HG02763 (cell line): ENCODE measurements around the gene DCBLD1.

Source experiments
- ATAC-seq: cut with Tn5 transposase; IDR thresholded peaks from one replicate; pipeline ENCODE4 v1.9.1; 2021; ENCODE audit warnings: mild to moderate bottlenecking, moderate library complexity; ENCODE audit not compliant: unreplicated experiment

Gene DCBLD1

DNA sequence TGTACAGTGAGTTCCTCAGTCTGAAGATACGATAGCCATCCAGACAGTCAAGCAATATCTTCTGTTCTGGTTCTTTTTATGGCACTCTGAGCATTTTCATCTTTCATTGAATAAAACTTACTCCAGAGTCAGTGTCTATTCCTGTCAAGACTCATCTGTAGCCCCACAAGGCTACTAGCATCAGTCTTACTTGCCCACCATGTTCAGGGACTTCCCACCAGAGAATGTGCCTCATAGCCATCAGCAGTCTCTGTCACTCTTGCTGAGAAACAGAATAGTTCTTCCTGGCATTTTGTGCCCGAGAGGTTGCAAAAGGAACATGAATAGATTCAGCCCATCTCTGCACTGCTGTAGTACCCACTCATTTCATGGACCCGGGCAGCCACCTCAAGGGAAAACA lies 12.7 kb upstream of the DCBLD1 start:
- no peak for ATAC-seq

- no peak for ATAC-seq
These were observed 9.8 kb upstream of the DCBLD1 start for GRCh38 chr6:117472667-117473066.

- ATAC-seq, result no peak
These were observed 9.1 kb upstream of the DCBLD1 start for GRCh38 chr6:117473401-117473800.

GRCh38 chr6:117477988-117478852 lies 4.3 kb upstream of the DCBLD1 start:
- peak; percentile 18 for ATAC-seq

GRCh38 chr6:117478853-117479231 lies 3.6 kb upstream of the DCBLD1 start:
- no peak for ATAC-seq

DNA sequence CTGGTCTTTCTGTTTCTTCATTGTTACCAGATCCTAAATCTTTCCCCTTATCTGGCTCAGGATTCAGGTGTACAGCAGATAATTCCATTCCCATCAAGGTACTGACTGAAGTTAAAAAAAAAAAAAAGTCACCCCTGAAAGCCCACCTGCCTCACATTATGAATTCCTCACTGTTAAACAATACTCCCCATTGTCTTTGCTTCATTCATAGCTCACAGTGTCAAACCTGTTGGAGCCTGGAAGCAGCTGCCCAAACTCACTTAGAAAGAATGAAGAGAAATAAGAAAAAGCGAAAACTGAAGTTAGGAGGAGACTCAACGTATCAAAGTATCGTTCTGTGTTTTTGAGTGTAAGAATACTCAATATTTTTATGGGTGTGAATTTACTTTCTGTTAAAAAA lies 1.8 kb upstream of the DCBLD1 start:
- no peak for ATAC-seq

DNA sequence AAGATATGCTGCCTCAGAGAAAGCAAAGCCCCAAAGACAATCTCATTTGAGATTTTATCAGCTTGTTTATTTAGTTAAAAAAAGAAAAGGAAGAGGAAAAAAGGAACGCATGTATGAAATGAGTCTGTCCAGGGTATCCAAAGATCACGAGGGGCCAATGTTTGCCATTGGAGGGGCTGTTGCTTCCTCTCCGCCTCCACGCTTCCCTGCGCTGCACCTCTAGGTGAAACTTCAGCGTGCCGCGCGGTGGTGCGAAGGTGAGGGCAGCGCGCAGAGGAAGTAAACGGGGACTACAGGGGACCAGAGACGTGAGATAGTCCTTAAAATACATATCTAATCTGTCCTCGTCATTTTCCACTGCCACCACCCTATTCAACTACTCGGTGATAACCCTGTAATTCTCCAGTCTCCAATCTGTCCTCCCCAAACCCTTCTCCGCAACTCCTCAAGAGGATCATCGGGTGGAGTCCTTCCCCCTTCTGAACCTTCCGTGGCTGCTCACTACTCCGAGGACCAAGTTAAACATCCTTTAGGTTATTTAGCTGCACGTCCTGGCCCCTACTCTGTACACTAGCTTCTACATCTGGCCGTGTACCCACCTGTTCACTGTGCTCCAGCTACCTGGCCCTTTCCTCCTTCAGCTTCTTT lies 1.1 kb upstream of the DCBLD1 start:
- no peak for ATAC-seq

- ATAC-seq, result no peak
These were observed 591 bp upstream of the DCBLD1 start for GRCh38 chr6:117481926-117482239.

DNA sequence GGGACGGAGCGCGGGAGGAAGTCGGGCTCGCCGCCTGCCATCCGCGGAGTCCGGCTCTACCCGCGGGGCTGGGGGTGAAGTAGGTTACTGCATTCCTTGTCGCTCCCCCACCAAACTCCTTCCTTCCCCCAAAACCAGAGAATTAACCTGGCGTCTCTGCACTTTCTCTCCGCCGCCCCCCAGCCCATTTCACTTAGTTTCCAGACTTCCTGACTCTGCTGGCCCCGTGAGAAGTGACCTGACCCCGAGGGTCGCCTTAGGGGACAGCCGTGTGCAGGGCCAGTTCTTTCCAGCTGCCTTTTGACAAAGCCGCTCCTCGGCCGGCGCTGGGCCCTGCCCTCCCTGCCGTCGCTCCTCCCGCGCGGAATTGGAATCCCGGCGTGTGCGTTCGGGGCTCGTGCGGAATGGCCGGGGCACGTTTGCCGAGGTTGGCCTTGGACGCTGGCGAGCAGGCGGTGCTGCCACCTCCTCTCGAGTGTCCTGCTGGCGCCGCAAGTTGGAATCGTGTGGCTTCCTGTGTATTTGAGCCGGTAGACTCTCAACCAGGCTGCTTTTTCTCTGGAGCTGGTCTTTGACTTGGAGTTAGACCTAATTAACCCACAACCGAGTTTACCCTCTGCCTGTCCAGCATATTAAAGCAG lies 650 bp downstream of the DCBLD1 start:
- no peak for ATAC-seq

GRCh38 chr6:117483645-117484016 lies 1.2 kb downstream of the DCBLD1 start:
- peak; percentile 16 for ATAC-seq

GRCh38 chr6:117484052-117484646 lies 1.7 kb downstream of the DCBLD1 start:
- ATAC-seq, result no peak

DNA sequence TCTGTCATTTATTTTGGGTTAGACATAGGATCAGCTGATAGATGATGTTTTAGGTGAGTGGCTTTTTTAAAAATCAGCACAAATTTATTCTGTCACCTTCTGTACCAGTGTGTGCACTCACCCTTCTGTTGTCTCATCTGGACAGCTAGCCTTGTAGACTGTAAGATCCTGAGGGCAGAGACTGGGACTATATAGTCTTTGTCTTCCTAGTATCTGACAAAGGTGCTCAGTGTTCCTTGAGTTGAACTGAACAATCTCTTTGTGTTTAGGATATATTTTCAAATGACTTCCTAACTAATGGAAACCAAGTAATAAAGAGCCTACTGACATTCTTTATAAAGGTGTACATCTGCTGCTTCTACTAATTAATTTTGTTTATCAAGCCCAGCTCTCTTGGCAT lies 3.0 kb downstream of the DCBLD1 start:
- no peak for ATAC-seq

DNA sequence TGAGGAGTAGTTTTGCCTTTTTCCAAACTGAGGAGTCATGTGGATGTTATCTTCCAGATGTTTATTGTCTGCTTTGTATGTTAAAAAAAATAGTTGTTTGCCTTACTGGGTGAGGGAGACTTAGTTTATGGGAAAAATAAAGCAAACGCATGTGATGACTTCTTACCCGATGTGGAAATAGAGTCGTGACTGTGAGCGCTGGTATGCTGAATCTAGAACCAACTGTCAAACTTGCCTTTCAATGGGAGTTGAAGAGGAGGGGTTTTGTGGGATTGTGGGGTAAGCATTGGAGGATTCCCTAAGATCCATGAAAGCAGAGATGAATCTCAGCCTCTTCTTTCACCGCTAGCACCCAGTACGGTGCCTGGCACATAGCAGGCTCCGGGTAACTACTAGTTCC lies 5.3 kb downstream of the DCBLD1 start:
- ATAC-seq, result no peak

- no peak for ATAC-seq
These were observed 6.5 kb downstream of the DCBLD1 start for GRCh38 chr6:117489003-117489402.

DNA sequence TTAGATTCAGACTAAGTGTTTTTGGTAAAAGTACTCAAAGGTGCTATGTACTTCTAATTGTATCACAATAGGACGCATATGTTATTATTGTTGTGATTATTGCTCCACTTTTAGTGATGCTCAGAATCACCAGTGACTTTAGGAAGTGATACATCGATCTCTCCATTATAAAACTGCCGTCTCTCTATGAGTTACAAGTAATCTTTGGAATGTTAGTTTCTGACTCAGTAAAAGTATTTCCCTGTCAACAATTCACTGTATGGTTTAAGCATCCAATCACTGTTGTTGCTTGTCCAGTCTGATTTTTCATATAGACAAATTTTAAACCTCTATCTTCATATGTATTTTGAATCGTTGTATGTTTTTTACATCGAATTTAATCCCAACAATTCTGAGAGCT lies 9.4 kb downstream of the DCBLD1 start:
- ATAC-seq, result no peak

DNA sequence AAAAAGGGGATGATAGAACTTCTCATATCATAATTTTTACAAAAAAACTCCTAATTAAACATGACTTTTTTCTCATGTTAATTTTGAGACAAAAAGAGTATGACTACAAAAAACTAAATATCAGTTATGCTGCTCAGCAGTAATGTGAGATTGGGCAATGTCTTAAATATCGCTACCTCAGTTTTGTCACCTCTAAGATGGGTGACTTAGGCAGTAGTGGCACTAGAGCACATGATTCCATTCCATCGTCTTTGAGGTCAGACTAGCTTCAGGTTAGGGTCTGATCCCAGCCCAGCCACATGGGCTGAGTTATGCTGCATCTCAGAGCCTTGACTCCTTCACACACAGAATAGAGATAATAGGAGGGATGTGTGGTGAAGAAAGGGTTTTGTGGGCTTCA lies 11.0 kb downstream of the DCBLD1 start:
- no peak for ATAC-seq

- ATAC-seq, result no peak
These were observed 11.8 kb downstream of the DCBLD1 start for GRCh38 chr6:117494283-117494682.

DNA sequence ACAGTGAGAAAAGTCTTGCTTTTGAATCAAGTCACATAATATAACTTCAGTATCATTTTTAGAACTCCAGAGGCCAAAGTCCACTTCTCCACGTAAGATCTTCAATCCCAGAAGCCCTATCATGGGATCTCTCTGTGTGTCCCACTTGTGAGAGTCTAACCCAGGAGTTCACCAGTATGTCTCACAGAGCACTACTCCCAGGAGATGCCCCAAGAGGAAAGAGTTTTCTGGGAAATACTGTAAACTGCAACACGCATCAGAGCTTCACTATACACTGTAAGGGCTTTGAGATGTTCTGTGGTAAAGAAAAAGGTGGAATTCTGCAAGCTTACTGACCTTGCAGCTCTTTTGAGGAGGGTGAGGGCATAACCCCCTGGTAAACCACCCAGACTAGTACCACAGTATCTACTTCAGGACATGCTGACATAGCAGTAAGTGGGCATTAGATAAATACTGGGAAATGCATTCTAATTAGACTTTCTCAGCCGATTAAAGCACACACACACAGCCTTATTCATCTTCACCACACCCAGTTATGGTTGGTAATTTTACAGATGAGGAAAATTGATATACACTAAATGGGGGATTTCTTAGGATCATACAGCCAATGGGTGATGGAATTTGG lies 12.3 kb downstream of the DCBLD1 start:
- no peak for ATAC-seq

DNA sequence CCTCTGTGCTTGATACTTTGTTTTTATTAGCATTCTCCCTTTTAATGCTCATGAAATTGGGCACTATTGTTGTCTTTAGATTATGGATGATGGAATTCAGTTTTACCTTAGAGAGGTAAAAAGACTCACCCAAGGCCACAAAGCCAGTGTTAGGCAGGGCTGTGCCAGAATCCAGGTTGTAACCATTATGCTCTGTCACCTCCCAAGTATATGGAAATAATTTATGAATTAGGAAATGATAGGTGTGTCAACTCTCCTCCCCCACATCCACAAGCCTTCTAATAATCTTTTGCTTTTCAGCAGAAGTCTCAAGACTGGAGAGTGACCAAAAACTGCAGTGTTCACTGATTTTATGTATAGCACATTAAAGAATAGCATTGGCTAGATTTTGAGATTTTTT lies 13.0 kb downstream of the DCBLD1 start:
- no peak for ATAC-seq

- no peak for ATAC-seq
These were observed 13.4 kb downstream of the DCBLD1 start for GRCh38 chr6:117495869-117496268.

DNA sequence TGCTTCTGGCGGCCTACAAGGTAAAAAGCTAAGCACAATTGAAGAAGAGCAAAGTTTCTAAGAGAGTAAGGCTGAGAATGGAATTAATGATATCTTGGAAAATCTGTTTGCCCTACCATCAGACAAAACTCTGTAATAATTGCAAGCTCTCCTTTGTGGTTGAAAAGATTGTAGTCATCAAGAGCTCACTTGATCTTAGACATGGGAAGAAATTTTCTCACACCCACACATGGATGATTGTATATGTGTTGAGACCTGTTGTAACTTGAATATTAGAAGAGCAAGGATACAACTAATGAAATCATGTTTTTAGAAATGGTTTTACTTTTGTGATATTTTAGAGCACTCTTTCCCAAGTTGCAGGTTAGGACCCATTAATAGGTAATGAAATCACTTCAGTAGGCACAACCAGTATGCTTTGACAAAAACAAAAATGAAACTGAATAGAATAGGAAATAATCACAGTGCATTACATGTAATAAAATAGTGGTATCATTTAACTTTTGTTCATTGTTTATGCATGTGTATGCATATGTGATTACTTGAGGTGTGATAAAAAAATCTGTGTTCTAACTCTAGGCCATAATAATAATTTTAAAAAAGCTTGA lies 14.0 kb downstream of the DCBLD1 start:
- ATAC-seq, result no peak
